ENCODE results near the gene BEX3.

BEX3 gene

DNA sequence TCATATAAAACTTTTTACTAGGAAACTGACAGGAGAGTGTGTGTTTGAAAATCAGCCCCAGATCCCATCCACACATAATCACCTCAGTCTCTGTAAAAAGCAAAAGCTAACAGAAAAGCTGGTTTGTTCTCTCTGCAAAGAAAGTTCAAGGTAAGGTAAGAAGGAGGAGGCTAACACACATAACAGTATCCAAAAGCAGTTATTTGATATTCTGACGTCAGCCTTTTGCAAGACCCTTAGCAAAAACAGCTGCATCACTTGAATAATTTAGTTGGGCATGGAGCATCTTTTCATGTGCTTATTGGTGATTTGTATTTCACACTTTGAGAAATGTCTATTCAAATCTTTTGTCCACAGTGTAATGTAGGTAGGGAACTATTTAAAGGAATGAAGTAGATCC, 14.5 kb upstream of the BEX3 start:
- CTCF ChIA-PET = no interaction called here

DNA sequence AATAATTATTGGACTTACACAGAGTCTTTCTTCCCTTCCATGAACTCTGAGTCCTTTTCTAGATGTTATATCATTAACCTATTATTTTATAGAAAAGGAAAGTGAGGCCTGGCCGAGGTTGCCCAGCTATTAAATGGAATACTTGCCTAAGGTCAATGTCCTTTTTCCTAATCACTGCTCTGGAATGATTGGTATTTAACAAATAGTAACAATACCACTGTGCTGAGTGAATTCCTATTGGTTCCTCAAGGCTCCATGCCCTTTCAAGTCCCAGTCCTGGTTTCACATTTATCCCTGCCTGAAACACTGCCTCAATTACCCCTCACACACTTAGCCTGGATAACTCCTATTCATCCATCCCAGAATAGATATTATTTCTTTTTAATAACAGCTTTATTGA, 13.9 kb upstream of the BEX3 start:
- peak; percentile 61 for DNase-seq (ENCODE audit: low spot score)
- ChIA-PET CTCF (no interaction called here), POLR2A (ENCODE audit: low non-redundant PET) (no interaction called here)
- H3K27ac ChIP-seq = no peak overlapping the region
- TF ChIP-seq, protein P1, sequence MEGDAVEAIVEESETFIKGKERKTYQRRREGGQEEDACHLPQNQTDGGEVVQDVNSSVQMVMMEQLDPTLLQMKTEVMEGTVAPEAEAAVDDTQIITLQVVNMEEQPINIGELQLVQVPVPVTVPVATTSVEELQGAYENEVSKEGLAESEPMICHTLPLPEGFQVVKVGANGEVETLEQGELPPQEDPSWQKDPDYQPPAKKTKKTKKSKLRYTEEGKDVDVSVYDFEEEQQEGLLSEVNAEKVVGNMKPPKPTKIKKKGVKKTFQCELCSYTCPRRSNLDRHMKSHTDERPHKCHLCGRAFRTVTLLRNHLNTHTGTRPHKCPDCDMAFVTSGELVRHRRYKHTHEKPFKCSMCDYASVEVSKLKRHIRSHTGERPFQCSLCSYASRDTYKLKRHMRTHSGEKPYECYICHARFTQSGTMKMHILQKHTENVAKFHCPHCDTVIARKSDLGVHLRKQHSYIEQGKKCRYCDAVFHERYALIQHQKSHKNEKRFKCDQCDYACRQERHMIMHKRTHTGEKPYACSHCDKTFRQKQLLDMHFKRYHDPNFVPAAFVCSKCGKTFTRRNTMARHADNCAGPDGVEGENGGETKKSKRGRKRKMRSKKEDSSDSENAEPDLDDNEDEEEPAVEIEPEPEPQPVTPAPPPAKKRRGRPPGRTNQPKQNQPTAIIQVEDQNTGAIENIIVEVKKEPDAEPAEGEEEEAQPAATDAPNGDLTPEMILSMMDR (conservative IDR thresholded peaks at IDR 0.05; ENCODE audit: low read depth) = no peak

More for the DNA sequence above, 14.5 kb upstream of the BEX3 start:
- no peak overlapping the region for H3K27ac ChIP-seq
- DNase-seq (ENCODE audit: low spot score) = no peak
- TF ChIP-seq, protein P1 (conservative IDR thresholded peaks at IDR 0.05; ENCODE audit: low read depth) = no peak
- POLR2A ChIA-PET (ENCODE audit: low non-redundant PET) = no interaction called here

DNA sequence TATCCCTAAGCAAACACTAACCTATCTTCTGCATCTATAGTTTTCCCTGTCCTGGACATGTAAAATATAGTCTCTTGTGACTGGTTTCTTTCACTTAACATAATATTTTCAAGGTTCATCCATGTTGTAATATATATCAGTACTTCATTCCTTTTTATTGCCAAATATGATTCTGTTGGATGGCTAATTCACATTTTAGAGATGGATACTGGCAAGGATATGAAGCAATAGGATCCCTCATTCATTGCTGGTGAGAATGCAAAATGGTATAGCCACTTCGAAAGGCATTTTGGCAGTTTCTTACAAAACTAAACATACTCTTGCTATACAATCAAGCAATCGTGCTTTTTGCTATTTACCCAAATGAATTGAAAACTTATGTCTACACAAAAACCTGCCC, 13.3 kb upstream of the BEX3 start:
- ChIA-PET POLR2A (ENCODE audit: low non-redundant PET) (no interaction called here), CTCF (interaction anchor here (0.6 kb wide), 1 partner anchor 515 kb away, joined by 3 read pairs; no protein-coding TSS in a partner anchor)
- no peak for DNase-seq (ENCODE audit: low spot score)
- TF ChIP-seq, protein P1 (conservative IDR thresholded peaks at IDR 0.05; ENCODE audit: low read depth) = no peak
- H3K27ac ChIP-seq = no peak overlapping the region

DNA sequence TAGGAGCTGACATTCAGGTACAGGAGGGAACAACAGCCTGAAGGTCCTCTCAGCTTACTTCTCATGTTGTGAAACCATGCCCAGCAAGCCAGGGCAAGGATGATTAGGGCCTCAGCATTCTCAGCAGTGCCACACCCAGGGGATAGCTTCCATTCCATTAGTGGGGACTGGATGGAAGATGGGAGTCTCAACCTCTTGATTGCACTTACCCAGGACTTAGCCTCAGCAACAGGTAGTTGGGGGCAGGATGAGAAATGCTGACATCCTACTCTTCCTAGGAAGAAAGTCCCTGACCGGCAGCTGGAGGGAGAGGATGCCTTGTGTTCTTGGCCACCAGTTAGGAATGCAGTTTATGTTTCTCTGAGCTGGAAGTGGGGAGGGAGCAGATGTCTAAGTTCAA, 8.8 kb upstream of the BEX3 start:
- TF ChIP-seq, protein P1 (conservative IDR thresholded peaks at IDR 0.05; ENCODE audit: low read depth) = no peak
- CTCF ChIA-PET = no interaction called here
- H3K27ac ChIP-seq = peak overlapping the region; percentile 62
- POLR2A ChIA-PET (ENCODE audit: low non-redundant PET) = no interaction called here
- DNase-seq (ENCODE audit: low spot score) = peak; percentile 32

DNA sequence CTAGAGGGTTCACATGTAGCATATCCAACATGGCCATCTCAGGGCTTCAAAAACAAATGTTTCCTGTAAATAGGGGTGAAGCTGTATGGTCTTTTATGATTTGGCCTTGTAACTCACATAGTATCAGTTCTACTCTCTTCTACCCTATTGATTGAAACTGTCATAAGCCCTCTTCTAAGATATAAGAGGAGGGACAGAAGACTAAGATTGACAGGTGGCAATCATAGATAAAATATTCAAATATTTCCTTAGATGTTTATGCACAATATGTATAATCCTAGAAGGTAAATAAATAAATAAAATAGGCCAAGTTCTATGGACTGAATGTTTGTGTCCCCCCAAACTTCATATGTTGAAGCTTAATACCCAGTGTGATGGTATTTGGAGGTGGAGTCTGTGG, 6.9 kb upstream of the BEX3 start:
- TF ChIP-seq, protein P1 (conservative IDR thresholded peaks at IDR 0.05; ENCODE audit: low read depth) = no peak
- CTCF ChIA-PET = no interaction called here
- no peak for DNase-seq (ENCODE audit: low spot score)
- POLR2A ChIA-PET (ENCODE audit: low non-redundant PET) = no interaction called here
- no peak overlapping the region for H3K27ac ChIP-seq

DNA sequence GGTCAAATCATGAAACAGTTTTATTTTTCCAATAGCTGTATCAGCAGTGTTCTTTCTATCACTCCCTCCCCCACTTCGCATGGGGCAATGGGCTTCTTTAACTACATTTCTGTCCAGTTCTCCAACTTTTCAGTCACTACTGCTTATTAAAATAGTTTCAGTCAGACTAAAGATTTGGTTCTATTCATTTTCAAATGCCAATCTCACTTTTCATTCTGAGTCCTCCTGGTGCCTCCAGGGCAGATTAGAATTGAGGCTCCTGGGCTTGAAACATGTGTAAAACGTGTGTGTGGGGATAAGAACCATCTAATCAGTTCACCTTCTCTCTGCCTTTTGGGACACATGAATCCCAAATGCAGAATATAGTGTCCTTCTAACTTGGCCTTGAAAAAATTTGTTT, 3.5 kb upstream of the BEX3 start:
- CTCF ChIA-PET = interaction anchor here (0.6 kb wide), 2 partner anchors 33 to 1332 kb away, joined by 3 read pairs; no protein-coding TSS in a partner anchor
- POLR2A ChIA-PET (ENCODE audit: low non-redundant PET) = no interaction called here
- DNase-seq (ENCODE audit: low spot score) = no peak
- H3K27ac ChIP-seq = no peak overlapping the region
- TF ChIP-seq, protein P1 (conservative IDR thresholded peaks at IDR 0.05; ENCODE audit: low read depth) = no peak

DNA sequence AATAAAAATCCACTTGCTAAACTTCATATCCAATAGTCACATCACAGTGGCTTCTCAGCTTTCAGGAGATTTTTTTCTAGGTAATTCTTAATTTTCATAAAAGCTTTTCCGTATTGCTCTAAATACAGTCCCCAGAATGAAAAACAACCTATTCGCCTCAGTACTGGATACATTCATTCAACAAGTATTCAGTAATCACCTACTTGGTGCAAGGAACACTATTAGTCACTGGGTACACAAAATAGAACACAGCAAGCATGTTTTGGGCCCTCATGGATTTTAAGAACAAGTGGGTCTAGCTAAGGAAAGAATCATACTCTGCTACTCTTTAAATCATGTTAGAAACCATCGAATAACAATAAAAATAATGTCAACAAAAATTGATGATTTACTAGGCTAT, 2.8 kb upstream of the BEX3 start:
- ChIA-PET POLR2A (ENCODE audit: low non-redundant PET) (no interaction called here), CTCF (no interaction called here)
- TF ChIP-seq, protein P1 (conservative IDR thresholded peaks at IDR 0.05; ENCODE audit: low read depth) = no peak
- no peak for DNase-seq (ENCODE audit: low spot score)
- H3K27ac ChIP-seq = no peak overlapping the region

All from RWPE1 (cell line).